GM19452 (cell line): Measurements from ENCODE around the gene PDK1.
"Not testable (repeated sequence)": the region's sequence is repeated elsewhere in the genome, so short reads cannot be mapped to it uniquely, and the experiment has no call there.

Experiments used
- ATAC-seq: cut with Tn5 transposase; IDR thresholded peaks from one replicate; pipeline ENCODE4 v1.9.1; 2021; ENCODE audit not compliant: unreplicated experiment

PDK1 gene

GRCh38 chr2:172555522-172556283, at the start of gene PDK1:
PDK1 (plus strand) TSS chr2:172556090; CDS start chr2:172556151, 61 bp downstream.
- peak; percentile 84 for ATAC-seq

DNA sequence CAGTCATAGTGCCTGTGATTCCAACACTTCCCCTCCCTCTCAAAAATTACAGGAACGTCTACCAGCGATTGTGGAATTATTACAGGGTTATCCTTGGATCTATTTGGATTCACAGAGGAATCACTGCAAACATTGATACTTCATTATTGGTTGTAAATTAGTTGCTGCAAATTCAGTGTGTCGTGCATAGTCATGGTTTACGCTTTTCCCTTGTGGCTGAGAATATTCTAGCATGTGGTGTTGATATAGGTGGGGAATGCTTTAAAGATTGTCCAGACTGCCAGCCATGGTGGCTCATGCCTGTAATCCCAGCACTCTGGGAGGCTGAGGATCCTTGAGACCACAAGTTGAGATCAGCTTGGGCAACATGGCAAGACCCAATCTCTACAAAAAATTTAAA, 48.7 kb upstream of the PDK1 start:
- ATAC-seq = no peak

DNA sequence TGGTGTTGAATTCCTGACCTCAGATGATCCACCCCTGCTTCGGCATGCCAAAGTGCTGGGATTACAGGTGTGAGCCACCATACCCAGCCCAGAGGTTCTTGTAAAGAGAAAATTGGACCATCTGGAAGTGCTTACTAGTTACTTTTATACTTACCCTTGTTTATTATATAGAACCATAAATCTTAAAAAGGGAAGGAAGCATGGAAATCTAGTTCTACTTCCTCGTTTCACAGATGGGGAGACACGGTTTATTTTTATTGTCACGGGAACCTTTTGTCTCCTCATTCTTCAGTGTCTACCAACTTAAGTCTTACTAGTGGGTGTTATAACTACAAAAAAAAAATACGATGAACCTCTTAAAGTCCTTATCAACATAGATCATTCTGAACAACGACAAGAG, 45.8 kb upstream of the PDK1 start:
- ATAC-seq = no peak

DNA sequence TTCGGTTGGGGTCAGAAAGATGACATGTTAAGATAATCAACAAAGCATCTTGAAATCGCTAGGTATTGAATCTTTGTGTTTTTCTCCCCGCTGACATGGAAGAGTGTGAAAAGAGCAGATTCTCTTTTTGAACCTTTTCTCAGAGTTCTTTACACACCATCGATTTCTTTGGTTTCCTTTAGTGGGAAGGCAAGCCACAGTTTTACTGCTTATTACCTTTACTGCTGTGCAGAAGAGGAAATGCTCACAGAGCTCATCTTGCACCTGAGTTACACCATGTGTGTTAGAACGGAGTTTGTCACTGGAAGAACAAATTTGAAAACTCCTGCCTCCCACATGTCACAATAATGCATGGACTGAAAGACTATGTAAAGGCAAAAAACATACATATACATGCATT, 45.3 kb upstream of the PDK1 start:
- ATAC-seq = no peak

DNA sequence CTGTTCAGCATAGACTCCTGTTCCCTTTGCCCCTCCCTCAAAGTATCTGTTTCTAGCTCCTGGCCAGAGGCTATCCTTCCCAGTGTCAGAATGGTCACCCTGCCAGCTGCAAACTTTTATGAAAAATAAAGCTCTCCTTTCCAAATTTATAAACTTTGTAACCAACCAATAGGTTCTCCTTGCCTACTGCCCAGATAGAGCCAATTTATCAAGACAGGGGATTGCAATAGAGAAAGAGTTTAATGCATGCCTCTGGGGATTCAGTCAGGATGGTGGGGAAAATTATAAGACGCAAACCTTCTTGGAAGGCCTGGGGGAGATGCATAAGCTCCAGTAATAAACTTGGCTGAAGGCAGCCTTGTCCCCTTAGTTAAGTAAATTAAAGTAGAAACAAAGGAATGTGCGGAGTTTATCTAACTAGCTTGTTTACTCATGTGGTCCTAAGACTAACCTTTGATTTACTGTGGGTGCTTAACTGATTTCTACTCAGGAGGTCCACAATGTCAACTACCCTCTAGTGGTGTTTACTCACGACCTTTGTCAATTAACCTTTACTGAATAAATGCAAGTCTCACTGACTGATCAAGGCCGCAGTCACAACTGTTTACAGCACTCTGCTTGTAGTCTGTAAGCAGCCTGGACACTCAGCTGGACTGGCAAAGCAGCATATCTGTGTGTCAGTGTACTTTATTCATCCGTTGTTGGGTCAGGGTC, 42.9 kb upstream of the PDK1 start:
- ATAC-seq = no peak

DNA sequence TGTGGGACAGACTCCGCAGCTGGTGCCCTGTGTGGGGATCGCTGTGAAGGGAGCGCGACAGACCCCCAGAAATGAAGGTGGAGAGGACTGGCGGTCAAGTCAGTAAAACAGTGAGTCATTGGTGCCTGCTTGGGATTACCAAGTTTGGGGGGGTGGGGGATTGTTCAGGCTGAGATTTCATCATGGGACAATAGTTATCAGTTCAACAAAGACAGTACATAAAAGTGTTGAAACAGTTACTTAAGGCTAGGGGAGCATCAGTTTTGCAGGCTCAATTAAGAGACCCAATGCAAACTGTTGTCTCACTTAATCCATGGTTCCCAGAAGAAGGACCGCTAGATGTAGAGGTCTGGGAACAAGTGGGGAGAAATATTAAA, 42.4 kb upstream of the PDK1 start:
- no peak for ATAC-seq

- no peak for ATAC-seq
Measured at GRCh38 chr2:172513935-172514586, 41.8 kb upstream of the PDK1 start.

- ATAC-seq = no peak
Measured at GRCh38 chr2:172516299-172516698, 39.6 kb upstream of the PDK1 start.

- ATAC-seq = no peak
Measured at GRCh38 chr2:172518995-172519394, 36.9 kb upstream of the PDK1 start.

- ATAC-seq = no peak
Measured at GRCh38 chr2:172525601-172526000, 30.3 kb upstream of the PDK1 start.

GRCh38 chr2:172531309-172531708, 24.6 kb upstream of the PDK1 start:
- no peak for ATAC-seq

- ATAC-seq = not testable (repeated sequence)
Measured at GRCh38 chr2:172532461-172532860, 23.4 kb upstream of the PDK1 start.

DNA sequence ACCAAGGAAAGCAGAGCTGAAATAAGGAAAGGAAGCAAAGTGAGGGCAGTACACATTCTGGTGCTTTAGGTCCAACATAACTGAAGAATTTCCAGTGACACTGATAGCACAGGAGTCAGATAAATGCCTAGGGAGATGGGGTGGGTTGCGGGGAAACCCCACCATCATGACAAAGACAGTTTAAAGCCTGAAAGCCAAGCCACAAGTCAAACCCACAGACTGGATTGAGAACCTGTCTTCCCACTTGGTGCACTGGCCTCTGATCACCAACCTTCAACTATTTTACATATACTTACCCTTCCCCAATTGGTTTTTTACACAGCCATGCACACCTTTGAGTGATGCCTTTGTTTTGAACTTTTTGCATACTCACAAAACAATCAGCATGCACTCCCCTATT, 22.2 kb upstream of the PDK1 start:
- no peak for ATAC-seq

GRCh38 chr2:172535119-172535518, 20.8 kb upstream of the PDK1 start:
- no peak for ATAC-seq

DNA sequence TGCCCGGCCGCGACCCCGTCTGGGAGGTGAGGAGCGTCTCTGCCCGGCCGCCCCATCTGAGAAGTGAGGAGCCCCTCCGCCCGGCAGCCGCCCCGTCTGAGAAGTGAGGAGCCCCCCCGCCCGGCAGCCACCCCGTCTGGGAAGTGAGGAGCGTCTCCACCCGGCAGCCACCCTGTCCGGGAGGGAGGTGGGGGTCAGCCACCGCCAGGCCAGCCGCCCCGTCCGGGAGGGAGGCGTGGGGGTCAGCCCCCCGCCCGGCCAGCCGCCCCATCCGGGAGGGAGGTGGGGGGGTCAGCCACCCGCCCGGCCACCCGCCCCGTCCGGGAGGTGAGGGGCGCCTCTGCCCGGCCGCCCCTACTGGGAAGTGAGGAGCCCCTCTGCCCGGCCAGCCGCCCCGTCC, 18.0 kb upstream of the PDK1 start:
- not testable (repeated sequence) for ATAC-seq

- no peak for ATAC-seq
Measured at GRCh38 chr2:172539767-172540166, 16.1 kb upstream of the PDK1 start.

GRCh38 chr2:172540421-172540820, 15.5 kb upstream of the PDK1 start:
- ATAC-seq = no peak

DNA sequence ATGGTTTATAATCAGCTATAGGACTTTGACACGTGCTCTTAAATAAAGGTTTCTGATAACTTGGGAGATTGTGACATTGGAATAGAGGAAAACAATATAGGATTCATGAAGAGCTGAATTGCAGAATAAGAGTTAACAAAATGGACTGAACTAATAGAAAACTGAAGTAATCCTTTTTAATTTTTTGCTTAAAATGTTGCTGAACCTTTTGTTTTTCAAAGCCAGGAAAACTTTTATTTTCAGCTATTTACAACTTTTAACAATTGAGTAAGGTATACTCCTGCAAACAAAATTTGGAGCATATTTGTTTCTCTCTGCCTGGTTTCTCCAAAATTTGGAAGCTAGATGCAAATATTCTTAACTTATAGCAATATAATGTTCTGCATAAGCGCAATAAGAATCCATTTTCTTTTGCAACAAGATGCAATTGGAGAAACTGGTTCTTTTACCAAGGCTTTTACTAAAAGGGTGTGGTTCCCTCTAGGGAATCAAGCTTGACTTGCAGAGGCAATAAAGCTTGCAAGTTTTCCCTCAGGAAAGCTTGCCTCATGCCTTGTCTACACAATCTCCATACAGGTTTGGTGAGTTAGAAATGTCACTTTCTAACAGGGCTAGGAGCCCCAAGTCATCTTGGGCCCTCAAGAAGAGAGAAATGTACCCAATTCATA, 10.3 kb upstream of the PDK1 start:
- ATAC-seq = no peak

GRCh38 chr2:172549131-172549530, 6.8 kb upstream of the PDK1 start:
- ATAC-seq = no peak

DNA sequence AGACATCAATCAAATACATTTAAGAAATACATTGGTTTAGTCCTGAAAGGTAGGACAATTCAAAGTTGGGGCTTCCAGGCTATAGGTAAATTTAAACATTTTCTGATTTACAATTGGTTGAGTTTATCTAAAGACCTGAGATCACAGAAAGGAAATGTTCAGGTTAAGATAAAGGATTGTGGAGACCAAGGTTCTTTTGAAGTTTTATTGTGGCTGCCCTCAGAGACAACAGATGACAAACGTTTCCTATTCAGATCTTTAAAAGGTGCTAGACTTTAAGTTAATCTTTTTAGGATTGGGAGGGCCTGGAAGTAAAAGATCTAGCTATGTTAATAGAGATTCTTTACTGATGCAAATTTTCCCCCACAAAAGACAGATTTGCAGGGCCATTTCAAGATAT, 6.1 kb upstream of the PDK1 start:
- not testable (repeated sequence) for ATAC-seq

DNA sequence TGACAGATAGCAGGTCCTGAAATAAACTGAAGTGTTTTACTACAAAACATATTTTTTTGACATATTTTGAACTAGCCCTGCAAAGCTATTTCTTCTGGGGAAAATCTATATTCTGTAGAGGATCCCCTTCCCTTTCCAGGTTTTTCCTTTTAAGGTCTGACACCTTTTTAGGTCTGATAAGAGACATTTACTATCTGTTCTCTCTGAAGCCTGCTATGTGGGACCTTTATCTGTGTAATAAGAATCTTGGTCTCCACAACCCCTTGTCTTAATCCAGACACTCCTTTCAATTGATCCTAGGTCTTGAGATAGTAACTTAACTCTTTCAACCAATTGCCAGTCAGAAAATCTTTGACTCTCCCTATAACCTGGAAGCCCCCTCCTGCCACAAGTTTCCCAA, 5.5 kb upstream of the PDK1 start:
- ATAC-seq = no peak

DNA sequence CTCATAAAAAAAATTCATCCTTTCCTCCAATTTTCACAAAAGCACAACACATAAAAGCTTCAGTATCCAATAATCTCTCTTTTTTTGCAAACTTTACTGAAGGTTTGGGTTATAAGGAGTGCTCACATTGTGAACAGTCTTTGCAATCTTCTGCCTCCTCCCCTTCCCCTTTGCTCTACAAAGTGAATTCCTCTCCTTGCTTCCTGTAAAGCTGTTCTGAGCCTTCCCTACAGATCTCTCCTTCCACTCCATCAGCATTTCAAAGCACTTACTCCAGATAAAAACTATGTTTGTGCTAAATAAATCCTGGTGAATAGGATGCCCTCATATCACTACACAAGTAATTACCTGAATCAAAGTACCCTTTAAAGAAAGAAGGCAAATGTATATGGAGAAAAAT, 4.6 kb upstream of the PDK1 start:
- ATAC-seq = no peak
